Heart left ventricle (tissue), 13 donors: ENCODE measurements around the gene LRP2BP.

Experiments used
- CTCF ChIP-seq, 12 donors: fragments of 200-600 bp; sonication (generic) in 4 of 12; IDR thresholded peaks; one replicate each; pipeline versions ENCODE4 v1.5.0 to v1.8.0; 2018 to 2022; ENCODE audit warnings: antibody characterized with exemption in 12 of 12, mild to moderate bottlenecking in 5 of 12
- POLR2A ChIP-seq, 2 donors: fragments of 450-650 bp; IDR thresholded peaks; one replicate each; pipeline ENCODE4 v1.6.1; 2017; ENCODE audit warnings: antibody characterized with exemption in 2 of 2, mild to moderate bottlenecking in 2 of 2, moderate library complexity in 2 of 2
- donor health status: ischemic (EF 13 %, LVEDD 7.1; RV severe dilation, severe dysfunction).
- donor health status: DM: no; HTN: yes; CAD: no.
- donor health status: DM: no; HTN: no; CAD: no.
- donor health status: ischemic (EF 25% LVEDD 6.9; RV normal size, moderate dysfunction).
- donor health status: ischemic (EF 25% LVEDD 5.7; RV mildly dilated, moderate dysfunction).
- donor health status: ischemic (EF 35%, LVEDD 5.7; RV mildly dilated, moderate dysfunction).
- donor health status: nonischemic (EF 11% LVEDD 7.7; RV severe dilation, severe dysfunction).
- donor health status: DM: yes; HTN: yes; CAD: no.
- donor health status: PGD.
- donor health status: ischemic (EF 29% LVEDD 5.4; RV normal size, mild dysfunction).
- donor health status: nonischemic (EF 23%, LVEDD 6.1; RV moderate dilation, normal function).

- TF ChIP-seq POLR2A (IDR thresholded peaks at IDR 0.05) = no peak
- no peak for TF ChIP-seq CTCF (IDR thresholded peaks at IDR 0.05)
Measured at GRCh38 chr4:185394568-185395237, 1.0 kb downstream of the LRP2BP start.
